ENCODE measurements around the gene SMC4.

The SMC4 gene

DNA sequence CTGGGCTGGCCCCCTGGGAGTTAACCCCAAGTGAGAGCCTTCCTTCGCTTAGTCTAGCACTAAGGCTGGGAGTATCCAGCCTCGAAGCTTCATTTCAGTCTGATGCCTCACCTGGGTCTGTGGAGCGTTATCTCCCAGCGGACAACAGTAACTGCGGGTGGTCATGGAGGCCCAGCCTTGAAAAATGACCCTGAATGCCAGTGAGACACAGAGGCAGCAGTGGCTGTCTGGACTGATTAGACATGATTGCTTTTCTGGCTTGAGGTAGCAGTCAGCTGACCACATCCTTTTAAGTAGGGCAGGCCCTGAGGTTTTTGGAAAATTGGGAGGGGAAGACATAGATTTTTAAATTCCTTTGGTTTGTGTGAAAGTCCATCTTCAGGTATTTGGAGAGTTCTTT is 78.3 kb downstream of the SMC4 start:
- DNase-seq (ENCODE audit: low read depth) = no peak

DNA sequence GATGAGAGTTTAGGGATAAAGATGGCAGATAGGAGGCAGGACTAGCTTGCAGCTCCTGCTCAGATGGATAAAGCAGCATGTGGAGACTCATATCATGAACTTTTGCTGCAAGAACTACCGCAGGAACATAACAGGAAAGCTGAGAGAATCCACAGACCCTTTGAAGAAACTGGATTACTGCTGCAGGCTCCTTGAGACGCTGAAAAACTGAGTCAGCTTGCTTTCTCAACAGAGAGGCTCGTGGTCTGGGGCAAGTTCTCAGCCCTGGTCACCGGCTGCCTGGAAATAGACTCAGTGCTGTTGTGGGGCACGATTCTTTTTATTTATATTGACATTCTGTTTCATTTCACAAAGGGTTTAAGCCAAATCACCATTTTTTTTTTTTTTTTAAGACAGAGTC is 78.9 kb downstream of the SMC4 start:
- DNase-seq (ENCODE audit: low read depth) = no peak

DNA sequence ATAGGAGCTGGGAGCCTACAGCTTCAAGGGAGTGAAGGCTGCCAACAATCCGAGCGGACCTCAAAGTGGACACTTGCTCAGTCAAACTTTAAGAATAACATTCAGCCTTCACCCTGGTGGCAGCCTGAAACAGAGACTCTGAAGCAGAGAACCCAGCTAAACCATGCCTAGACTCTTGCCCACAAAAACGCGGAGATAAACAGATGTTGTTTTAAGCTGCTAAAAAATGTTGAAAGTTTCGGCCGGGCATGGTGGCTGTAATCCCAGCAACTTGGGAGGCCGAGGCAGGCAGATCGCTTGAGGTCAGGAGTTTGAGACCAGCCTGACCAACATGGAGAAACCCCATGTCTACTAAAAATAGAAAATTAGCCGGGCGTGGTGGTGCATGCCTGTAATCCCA is 79.9 kb downstream of the SMC4 start:
- no peak for DNase-seq (ENCODE audit: low read depth)

DNA sequence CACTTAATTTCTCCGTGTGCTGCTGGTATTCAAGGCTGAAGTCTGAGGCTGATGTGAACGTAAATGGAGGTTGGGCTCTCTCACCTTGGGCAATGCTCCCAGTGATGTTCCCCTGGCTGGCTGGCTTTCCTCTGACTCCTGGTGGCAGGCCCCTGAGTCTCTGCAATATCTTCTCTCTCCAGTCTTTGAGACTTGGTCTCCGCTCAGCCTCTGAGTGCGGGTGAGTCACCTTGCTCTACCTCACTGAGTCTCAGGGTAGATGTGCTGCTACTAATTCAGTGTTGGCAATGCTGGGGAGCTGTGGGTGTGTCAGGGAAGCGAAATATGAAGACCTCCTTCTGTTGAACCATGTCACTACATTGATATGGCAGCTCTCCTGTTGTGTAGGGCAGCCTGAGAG is 81.5 kb downstream of the SMC4 start:
- no peak for DNase-seq (ENCODE audit: low read depth)

DNA sequence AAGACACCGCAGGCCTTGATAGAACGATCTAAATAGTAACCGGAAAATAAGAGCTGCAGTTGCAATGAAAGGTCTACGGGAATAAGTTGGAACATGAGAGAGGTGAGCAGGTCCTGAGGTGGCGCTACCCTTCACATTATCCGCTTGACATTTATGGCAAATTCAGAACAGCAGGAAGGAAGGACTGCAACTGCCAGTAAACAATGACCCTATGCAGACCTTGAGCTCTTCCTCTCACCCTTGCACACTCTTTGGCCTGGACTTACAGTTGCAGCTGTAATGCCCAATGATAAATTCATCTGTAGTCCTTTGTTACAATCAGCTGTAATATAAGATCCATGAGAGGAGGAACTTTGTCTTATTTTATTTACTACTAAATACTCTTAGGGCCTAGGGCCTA is 82.4 kb downstream of the SMC4 start:
- no peak for DNase-seq (ENCODE audit: low read depth)

DNA sequence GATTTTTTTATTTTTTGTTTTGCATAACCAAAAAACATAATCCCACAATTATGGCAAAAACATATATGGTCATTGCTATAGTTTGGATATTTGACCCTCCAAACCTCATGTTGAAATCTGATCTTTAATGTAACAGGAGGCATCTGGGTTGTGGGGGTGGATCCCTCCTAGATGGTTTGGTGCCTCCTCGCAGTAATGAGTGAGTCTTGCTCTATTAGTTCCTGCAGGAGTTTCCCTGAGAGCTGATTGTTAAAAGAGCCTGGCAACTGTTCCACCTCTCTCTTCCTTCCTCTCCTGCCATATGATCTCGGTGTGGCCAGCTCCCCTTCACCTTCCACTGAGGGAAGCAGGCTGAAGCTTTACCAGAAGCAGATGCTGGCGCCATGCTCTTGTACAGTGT is 83.3 kb downstream of the SMC4 start:
- no peak for DNase-seq (ENCODE audit: low read depth)
